GM19035 (cell line): ENCODE measurements around the gene SUN5.

Experiments used
- ATAC-seq: cut with Tn5 transposase; IDR thresholded peaks from one replicate; pipeline ENCODE4 v1.9.1; 2021; ENCODE audit not compliant: unreplicated experiment

Gene SUN5

DNA sequence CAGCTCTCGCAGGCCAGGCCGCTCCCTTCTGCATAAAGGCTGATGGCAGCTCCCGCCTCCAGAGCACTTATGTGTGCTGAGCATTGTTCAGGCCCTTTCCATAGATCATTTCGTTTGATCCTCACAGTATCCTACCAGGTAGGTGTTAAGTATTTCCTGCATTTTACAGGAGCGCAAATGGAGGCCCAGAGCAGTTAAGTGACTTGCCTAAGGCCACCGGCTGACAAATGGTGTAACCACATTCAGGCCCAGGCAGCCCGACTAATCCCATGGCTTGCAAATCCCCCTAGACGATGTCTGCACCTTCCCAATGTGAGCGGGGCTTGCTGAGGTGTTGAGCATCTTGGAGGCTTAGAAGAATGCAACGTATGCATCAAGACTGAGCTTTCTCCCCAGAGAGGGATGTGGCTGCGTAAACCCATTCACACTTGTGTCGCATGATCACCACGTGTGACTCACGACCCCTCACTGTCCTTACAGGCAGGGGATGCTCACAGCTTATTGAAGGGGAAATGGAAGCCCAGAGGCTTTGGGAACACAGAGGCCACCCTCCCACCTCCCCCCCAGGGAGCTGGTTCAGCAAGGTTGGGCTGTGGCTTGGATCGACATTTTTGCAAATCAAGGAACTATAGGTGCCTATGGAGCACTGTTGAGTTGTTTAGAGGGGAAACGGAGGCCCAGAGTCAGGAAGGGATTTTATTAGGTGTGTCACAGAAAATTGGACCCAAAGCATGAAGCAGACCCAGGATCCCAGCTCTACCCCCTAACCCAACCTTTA is 10.3 kb upstream of the SUN5 start:
- no peak for ATAC-seq

DNA sequence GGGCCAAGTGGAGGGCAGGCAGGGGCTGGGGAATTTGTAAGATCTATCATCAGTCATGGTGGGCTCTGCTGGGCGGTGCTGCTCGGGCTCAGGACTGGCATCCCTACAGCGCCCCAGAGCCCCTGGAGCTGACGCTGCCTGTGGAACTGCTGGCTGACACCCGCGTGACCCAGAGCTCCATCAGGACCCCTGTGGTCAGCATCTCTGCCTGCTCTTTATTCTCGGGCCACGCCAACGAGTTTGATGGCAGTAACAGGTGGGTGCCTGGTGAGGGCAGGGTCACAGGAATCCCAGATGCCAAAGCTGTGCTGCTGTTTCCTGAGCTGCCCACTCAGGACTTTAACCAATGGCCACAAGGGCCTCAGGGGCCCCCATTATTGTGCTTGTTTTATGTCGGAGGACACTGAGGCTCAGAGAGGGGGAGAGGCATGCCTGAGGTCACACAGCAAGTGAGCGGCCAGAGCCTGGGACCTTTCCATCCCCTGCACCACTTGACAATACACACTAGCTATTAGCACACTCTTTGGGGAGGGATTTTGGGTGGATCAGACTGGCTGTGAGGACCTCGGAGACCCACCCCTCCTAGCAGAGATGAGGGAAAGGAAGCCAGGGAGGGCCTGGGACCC is 9.6 kb upstream of the SUN5 start:
- no peak for ATAC-seq

DNA sequence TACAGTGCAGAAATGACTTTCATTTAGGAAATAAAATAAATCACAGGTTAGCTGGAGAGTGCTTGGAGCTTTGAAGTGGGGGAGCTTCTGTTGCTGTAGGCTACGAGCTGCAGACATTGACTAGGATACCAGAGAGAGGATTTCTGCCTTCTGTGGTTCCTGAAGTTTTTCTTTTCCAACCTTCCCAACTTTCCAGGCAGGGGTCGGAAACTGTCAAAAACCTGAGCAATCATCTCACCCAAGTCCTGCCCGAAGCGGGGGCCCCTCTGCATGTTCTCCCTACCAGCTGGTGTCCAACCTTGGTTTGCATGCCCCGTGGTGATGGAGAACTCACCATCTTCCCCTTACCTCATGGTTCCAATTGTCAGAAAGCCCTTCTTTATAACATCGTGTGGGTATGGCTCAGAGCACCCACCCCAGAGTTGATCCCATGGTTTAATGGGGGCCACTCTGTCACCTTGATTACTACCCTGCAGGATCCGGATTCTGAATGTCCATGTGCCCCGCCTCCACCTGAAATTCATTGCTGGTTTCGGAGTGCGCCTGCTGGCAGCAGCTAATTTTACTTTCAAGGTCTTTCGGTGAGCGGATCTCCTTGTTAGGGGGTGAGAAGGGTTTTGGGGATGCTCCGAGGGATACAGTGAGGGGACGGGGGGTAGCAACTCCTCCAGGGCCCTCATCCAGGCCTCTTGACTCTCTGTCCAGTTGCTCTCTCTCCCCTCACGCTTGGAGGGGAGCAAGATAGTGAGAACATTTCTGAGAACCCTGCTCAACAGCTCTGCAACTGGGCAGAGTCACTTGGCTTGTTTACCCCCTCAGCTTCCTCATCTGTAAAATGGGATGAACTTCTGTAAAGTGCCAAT is 8.3 kb upstream of the SUN5 start:
- no peak for ATAC-seq

DNA sequence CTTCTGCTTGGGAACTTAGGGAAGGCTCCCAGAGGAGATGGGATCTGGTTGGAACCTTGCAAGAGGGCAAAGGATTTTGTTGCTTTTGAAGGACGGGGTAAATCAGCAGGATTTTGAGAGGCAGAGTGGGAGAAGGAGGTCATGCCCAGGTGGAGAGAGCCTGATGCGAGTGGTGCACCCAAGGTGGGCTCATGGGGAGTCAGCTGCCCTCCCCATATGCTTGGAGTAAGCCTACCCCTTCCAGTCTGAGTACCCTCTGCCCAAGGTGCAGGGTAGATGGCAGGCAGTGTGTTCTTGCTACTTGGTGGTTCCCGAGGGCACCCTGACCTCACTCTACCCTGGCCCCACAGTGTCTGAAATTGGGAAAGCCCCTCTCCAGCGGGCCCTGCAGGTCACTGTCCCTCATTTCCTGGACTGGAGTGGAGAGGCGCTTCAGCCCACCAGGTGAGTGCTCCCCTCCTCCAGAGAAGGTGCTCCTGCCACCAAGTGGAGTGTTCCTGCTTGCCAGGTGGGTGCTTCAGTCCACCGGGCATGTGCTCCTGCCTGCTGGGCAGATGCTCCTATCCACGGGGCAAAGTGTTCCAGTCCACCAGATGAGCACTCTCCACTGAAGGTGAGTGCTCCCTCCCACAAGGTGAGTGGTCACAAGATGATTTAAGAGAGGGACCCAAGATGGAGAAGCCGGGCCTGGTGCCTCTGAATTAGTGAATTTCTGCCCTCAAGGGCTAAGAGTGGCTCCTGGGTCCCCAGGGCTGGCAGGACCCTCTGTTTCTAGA is 6.6 kb upstream of the SUN5 start:
- ATAC-seq = no peak

DNA sequence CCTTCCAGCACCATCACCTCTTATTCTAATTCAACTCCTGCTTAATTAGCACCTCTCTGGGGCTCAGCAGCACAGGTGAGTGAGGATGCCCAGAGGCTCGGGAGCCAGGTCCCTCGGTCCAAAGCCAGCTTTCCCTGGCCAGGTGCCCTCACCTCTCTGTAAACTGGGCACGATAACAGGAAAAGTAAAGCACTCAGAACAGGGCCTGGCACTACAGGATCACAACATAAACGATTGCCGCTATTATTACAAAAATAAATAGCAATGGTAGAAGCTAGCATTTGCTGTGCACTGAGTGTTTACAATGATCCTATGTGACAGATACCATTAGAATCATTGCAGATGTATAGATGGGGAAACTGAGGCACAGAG is 5.9 kb upstream of the SUN5 start:
- ATAC-seq = no peak

DNA sequence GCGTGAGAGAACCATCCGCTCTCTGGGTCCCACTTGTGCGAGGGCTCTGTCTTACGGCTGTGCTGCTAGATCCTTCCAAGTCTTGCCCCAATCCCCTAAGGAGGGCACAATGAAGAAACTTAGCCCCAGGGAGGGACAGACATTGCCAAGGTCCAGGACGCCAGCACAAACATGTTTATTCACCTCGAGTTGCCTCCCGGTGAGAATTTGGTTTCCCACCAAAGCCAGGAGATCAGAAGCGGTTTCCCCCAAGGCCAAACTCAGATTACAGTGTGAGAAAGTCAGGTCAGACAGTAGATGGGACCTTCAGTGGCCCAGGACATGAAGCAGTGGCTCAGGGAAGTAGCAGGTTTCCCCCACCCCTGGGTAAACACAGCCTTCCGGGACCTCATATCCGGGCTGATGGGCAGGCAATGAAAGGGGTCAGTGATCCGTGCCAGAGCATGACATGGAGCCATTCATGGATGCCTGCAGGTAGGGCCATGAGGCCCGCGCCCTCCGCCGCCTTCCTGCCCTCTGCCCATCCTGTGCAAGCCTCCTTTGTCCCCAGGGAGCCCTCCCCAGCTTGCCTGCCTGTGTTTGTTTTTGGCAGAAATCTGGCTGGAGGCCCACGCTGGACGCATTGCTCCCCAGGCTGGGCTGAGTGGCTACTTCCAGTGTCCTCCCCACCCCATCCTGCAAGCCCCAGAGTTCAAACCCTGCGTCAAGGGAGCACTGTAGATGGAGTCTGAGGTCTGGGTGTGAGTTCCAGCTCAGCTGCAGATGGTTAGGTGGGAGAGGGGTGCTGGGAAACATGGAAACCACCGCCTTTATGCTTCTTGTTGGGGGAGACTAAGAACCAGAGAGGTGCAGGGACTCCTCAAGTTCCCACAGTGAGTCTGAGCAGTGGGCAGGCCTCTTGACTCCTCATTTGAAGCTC is 5.2 kb upstream of the SUN5 start:
- no peak for ATAC-seq

DNA sequence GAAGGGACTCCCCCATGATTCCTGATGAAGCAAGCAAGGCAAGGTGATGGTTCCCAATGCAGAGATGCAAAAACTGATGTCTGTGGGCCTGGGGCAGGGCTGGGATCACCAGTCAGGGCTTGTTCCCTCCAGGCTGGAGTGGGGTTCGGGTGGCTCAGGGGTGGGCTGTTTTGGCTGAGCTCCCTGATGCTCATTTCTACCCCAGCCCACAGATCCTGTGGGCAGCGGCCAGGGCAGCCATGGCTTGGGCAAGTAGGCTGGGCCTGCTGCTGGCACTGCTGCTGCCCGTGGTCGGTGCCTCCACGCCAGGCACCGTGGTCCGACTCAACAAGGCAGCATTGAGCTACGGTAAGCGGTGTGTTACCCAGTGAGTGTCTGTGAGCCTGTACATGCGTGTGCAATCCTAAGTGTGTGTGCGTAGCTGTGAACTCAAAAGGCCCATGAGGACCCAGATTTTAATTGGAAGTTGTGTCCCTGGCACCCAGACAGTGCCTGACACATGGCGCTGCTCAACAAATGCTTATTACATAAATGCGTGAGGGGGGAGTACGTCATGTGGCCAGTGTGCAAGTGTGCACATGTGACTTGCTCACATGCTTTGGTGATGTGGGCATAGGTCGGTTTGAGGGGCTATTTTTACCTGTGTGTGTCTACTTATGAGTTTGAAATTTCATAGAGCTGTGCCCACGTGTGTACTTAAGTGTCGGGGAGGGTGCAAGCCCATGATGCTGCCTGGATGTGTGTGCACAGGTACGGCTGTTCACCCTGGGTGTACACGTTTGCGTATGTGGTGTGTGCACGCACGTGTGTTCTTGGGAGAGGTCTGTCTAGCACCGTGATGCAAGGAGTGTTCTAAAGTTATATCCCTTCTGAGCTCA is 4.3 kb upstream of the SUN5 start:
- ATAC-seq = no peak

DNA sequence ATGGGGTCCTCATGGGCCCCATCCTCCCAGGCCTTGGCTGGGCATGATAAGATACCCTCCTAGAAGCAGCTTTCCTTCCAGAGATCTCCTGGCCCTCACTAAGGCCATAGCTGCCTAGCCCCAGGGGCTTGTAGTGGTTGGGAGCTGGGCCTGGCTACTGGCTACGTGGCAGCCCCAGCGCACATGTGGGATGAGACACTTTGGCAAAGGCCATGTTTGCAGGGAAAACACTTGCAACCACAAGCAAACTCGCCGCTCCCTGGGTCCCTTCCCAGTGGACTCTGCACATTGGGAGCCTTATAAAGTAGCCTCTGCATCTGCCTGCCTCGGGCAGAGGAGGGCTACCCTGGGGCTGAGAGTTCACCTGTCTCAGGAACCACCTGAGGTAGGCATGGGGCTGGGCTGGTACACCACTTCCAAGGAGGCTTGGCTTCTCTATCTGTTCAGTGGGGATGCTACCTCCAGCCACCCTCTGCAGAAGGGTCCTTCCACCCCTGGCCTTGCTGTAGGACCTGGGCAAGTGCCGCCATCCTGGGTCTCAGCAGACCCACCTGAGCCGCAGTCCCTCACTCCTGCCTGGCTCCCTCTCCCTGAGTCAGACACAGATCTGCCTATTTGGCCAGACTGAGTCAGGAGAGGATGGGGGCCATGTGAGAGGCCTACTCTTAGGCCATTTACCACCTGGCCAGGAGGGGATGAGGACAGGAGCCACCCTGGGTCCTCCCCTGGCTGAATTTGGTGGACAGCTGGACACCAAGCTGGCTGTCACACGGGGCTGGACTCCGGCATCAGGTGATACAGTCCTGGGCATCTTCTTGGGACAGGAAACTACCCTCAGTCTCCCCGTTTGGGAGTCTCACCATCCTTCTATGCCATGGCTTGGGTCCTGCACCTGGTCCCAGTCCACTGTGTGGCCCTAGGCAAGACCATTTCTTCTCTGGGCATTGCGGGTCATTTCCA is 3.4 kb upstream of the SUN5 start, which contains the start of gene BPIFB2:
BPIFB2 (plus strand) TSS at position 329 of the 960 bp plus-strand sequence. CDS start 871 bp downstream, outside the sequence.
- ATAC-seq = no peak

DNA sequence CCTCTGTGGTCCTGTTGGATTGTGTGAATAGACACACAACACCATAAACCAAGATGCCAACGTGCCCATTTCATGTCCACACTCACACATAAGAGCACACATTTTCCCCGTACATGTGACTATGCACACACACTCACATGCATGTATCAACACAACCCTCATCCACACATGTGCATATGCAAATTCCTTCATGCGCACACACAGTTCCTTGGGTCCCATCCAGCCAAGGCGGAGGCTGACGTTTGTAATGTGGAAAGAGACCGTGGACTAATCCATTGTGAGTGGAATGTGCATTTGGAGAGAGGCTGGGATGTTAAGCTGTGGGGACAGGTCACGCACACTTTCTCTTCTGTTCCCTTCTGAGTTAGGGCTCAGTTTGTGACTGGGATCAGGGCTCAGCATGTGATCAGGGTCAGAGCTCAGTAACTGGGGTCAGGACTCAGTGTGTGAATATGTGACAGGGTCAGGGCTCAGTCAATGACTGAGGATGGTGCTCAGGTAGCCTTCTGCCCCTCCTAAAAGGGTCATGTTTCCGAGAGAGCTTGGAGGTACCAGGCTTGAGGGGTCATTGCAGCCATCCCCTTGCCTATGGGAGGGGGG is 2.6 kb upstream of the SUN5 start:
- ATAC-seq = no peak

DNA sequence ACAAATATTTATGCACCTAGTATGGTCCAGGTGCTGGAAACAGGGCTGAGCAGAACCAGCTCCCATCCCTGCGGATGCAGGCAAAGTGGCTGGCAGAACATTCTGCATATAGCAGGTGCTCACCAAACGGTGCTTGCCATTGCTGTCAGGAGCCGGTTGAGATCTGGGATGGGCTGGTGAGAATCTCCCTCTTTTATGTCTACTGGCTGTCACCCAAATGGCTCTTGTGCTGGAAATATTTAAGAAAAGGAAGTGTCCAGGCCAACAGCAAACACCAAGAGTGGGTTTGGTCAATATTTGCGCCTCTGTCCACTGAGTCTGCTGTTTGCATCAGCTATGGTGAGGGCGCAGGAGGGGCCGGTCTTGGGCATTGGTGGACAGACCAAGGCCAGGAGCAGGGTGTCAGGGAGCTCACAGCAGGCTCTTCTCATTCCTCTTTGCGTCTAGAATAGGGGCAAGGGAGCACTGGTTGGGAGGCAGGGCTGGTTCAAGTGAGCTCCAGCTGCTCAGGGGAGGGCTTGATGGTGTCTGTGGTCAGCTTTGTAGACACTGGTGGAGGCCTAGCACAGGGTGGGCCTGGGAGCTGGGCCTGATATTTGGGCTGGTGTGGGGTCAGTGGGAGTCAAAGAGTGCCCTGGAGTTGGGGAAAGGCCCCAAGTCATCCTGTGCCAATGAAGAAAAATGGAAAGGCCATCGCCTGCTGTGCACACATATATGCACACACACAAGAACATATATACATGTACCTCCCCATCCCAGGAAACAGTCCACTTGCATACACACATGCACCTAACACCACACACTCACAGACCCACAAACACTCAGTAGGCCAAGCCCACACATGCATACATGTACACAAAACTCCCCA is 1.9 kb upstream of the SUN5 start:
- no peak for ATAC-seq

DNA sequence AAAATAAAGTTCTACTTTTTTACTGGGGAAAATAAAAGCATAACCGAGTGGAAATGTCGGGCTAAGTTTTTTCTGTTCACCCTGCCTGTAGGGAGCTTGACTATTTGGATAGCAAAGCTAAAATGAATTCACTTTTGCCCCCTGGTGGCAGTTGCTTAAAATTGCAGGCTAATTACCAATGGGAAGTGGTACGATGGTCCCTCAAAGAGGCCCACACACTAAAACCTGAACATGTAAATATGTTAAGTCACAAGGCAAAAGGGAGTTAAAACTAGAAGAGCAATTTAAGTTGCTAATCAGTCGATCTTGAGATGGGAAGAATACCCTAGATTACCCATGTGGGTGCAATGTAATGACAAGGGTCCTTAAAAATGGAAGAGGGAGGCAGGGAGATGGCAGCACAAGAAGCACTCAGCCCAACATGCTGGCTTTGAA is 916 bp upstream of the SUN5 start:
- ATAC-seq = no peak

DNA sequence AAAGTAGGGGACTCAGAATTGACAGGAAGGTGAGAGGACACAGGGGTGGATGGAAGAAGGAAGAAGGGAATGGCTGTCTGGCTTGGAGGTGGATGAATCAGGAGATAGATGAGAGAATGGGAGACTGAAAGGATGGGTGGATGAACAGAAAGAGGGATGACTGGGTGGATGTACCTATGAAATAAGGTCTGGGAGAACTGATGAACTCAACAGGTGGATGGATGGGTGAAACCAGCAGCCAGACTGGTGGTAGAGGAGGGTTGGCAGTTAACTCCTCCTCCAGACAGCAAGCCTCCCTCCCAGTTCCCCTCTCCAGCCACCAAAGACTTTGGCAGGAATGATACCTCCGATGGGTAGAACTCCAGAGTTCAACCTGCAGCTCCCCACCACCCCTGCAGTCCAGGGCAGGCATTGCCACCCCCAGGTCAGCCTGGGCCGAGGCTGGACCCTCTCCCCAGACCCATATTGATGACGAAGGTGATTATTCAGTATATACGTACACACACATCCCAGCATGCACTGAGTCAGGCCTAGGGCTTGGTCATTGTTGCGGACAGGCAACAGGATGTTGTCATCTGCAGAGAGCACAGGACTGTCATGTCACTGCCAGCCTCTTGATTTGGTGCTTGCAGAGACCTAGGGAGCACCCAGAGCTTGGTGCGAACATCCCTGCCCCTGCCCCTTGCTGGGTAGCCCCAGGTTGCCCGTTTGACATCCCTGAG is 2.0 kb downstream of the SUN5 start:
- no peak for ATAC-seq

DNA sequence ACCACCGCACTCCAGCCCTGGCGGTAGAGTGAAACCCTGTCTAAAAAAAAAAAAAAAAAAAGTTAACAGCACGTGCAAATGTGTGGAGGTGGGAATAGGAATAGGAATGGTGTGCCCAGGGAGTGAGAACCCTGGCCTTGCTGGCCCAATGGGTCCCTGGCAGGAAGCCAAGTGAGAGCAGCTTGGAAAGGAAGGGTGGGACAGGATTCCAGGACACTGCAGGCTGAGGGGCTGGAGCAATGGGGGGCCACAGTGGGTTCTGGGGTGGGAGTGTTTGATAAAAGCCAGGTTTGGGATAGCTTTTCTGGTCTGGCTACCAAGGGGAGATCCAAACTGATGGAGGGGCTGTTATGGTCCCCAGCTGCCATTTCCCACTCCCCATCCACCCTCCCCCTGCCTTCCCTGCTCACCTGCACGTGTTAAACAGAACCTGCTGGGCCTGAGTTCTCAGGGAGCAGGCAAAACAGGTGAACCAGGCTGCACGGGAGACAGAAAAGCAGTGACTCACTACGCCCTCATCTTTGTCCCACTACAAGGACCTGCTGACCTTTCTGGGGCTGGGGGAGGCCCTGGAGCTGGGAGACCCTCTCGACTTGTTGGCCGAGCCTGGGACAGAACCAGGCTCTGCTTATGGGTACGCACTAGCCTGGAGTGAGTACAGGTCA is 3.3 kb downstream of the SUN5 start:
- ATAC-seq = no peak

DNA sequence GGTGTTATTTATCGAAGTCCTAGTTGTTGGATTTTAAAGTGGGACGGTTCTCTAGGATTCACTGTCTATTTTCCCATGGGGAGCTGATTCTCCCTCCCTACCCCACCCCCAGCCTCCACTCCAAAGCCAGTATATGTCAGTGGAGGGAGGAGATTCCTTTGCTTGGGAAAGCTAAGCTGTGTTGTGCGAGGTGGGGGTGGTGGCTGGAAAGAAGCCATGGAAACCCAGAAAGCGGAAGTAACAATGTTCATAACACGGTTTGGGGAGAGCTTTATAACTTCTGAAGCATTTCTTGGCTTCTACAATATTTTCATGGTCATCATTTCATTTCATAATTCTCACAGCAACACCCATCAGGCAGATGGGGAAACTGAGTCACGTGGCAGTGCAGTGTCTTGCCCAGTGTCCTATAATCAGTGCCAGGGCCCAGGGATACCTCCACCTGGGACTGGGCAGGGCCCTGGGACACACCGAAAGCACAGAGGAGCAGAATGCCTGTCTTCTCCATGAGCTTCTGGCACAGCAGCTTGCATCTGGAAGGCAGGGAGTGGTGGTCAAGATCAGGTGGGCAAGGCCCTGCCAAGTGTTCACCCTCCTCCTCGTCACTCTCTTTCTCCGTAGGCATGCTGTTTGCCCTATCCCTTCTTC is 4.5 kb downstream of the SUN5 start:
- no peak for ATAC-seq

DNA sequence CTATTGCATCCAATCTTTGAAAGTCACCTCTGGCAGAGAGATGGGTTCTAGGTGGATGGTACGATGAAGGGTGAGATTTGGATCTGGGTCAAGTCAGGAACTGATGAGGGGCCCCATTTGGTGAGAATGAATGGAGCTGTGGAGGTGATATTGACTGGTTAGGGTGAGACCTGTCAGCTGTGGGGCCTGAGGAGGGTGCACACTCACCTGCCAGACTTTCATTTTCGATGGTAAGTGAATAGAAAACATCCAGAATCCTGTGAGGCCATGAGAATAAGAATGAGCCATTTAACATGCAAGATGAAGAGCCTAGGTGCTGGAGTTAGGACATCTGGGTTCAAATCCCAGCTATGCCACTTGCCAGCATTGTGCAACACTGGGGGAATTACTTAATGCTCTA is 6.8 kb downstream of the SUN5 start:
- no peak for ATAC-seq
